DMS 273 (cell line): Measurements from ENCODE around the gene DDIT4.
A peak's percentile ranks its signal among the peaks of the same experiment; 100 is the strongest.
"Not testable (repeated sequence)": the region's sequence is repeated elsewhere in the genome, so short reads cannot be mapped to it uniquely, and the experiment has no call there.

Experiments used
- DNase-seq: peaks from one replicate; lab custom pipeline; 2025; ENCODE audit not compliant: unreplicated experiment; lab: John Stamatoyannopoulos, UW

Gene DDIT4

DNA sequence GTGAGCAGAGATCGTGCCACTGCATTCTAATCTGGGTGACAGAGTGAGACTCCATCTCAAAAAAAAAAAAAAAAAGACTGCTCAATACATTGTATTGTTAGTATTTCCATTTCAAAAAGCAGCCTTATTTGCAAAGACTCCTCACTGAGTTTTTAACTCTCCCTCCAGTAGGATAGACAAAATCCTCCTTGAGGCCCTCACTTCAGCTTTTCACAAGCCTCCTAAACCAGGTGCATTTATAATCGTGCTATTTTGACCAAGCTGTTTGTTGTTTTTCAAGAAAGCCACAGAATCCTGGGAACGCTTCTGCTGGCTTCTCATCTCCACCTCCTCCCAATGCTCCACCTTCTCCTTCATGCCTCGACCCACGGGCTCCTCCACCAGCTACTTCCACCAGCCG lies 6.3 kb upstream of the DDIT4 start:
- no peak for DNase-seq

DNA sequence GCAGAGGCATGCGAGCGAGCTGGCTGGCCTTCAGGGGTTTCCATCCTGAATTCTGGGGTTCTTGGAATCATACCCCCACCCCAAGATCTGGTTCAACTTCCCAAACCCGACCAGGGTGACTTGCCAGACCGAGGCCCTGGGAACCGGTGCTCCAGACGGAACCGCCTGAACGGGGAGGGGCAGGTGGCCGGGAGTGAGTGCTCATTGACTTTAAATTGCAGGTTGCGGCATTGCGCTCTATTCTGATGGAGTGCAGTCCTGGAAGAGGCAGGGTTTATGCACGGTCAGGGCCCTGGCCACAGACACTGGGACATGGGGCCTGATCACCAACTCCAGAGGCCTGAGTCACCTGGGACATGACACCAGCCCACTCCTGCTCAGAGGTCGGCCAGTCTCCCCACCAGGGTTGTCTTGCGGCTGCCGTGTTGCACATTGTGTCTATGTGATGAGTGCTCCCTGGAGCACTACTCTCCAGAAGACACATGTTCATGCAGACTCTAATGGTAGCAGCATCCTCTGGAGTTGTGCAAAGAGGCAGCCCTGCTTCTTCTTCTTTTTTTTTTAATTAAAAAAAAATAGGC lies 5.8 kb upstream of the DDIT4 start:
- no peak for DNase-seq

DNA sequence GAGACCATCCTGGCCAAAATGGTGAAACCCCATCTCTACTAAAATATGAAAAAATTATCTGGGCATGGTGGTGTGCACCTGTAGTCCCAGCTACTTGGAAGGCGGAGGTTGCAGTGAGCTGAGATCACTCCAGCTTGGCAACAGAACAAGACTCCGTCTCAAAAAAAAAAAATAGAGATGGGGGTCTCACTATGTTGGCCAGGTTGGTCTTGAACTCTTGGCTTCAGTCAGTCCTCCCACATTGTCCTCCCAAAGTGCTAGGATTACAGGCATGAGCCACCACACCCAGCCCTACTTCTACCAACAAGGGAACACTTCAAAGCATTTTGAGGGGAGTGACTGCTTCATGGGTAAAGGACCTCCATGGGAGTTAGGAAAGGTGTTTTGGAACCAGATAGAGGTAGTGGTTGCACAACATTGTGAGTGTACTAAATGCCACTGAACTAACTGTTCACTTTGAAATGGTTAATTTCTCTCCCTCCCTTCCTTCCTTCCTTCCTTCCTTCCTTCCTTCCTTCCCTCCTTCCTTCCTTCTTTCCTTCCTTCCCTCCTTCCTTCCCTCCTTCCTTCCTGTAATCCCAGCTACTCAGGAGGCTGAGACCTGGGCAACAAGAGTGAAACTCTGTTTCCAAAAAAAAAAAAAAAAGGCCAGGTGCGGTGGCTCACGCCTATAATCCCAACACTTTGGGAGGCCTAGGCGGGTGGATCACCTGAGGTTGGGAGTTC lies 5.1 kb upstream of the DDIT4 start:
- DNase-seq, result not testable (repeated sequence)

DNA sequence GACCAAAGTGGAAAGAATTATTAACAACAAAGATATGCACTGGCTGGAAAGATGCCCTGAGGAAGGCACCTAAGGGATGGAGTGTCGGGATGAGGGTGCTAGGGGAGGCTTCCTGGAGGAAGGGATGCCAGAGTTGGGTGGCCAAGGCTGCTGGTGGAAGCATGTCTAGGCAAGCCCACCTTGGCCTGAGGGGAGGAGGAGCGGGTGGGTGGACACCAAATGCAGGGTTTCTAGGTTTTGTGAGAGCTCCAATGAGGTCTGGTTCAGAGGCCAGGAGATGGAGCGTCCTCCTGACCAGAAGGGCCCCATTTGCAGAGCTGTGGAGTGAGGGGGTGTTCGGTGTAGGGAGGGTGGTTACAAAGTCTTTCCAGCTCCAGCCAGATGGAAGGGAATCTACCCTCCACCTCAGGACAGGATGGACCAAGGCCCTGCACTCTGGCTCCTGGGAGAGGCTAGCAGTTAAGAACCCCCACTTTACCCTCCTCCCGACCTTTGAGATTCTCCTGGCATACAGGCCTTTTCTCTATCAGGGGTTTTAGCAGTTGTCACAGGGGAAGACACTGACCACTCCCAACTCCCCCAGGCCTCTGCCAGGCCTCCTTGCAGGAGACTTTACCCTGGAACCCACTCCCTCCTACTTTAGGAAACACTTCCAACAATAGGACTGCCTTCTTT lies 3.0 kb upstream of the DDIT4 start:
- DNase-seq, result no peak

DNA sequence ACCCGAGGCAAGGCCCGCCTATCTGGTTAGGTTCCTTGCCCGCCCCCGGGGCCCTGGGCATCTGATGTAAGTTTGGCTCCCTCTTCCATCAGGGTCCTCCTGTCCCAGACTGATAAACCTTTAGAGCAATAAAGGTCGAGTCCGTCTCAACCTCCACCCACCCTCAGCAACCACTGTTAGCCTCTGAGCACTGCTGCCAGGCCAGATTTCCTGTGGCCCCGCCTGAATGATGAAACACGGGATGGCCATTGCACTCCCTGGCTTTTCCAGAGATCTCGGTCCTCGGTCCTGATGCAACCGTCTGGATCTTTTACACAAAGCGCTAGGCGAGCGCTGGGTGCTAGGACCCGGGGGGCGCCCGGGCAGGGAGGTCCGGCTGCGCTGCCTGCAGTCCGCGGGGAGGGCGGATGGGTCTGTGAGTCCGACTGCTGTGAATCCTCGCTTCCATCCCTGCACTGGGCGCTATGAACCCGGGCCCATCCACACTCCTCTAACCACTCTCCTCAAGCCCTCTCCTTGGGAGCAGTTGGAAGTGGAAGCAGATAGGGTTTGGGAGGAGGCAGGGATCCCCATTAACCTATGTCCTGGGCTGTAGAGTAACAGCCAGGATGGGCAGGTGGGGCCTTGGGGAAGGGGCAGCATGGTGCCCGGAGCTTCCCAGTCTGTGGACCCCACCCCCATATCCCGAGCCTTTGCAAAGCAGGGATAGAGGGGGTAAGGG lies 875 bp upstream of the DDIT4 start:
- DNase-seq, result peak; percentile 91

DNA sequence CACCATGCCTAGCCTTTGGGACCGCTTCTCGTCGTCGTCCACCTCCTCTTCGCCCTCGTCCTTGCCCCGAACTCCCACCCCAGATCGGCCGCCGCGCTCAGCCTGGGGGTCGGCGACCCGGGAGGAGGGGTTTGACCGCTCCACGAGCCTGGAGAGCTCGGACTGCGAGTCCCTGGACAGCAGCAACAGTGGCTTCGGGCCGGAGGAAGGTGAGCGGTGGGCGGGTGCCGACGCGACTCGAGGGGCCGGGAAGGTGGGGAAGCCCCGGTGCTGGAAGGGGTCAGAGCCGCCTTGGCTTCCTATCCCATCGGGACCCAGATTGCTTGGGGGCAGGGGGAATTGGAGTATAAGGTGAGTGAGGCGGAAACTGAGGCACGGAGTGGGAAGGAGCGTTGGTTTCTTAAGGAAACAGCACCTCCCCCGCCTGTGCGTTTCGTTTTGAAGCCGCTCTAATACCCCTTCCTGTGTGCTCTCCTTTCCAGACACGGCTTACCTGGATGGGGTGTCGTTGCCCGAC lies 547 bp downstream of the DDIT4 start:
- no peak for DNase-seq

DNA sequence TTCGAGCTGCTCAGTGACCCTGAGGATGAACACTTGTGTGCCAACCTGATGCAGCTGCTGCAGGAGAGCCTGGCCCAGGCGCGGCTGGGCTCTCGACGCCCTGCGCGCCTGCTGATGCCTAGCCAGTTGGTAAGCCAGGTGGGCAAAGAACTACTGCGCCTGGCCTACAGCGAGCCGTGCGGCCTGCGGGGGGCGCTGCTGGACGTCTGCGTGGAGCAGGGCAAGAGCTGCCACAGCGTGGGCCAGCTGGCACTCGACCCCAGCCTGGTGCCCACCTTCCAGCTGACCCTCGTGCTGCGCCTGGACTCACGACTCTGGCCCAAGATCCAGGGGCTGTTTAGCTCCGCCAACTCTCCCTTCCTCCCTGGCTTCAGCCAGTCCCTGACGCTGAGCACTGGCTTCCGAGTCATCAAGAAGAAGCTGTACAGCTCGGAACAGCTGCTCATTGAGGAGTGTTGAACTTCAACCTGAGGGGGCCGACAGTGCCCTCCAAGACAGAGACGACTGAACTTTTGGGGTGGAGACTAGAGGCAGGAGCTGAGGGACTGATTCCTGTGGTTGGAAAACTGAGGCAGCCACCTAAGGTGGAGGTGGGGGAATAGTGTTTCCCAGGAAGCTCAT lies 1.1 kb downstream of the DDIT4 start:
- peak; percentile 82 for DNase-seq

DNA sequence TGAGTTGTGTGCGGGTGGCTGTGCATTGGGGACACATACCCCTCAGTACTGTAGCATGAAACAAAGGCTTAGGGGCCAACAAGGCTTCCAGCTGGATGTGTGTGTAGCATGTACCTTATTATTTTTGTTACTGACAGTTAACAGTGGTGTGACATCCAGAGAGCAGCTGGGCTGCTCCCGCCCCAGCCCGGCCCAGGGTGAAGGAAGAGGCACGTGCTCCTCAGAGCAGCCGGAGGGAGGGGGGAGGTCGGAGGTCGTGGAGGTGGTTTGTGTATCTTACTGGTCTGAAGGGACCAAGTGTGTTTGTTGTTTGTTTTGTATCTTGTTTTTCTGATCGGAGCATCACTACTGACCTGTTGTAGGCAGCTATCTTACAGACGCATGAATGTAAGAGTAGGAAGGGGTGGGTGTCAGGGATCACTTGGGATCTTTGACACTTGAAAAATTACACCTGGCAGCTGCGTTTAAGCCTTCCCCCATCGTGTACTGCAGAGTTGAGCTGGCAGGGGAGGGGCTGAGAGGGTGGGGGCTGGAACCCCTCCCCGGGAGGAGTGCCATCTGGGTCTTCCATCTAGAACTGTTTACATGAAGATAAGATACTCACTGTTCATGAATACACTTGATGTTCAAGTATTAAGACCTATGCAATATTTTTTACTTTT lies 1.8 kb downstream of the DDIT4 start:
- DNase-seq, result peak; percentile 78

DNA sequence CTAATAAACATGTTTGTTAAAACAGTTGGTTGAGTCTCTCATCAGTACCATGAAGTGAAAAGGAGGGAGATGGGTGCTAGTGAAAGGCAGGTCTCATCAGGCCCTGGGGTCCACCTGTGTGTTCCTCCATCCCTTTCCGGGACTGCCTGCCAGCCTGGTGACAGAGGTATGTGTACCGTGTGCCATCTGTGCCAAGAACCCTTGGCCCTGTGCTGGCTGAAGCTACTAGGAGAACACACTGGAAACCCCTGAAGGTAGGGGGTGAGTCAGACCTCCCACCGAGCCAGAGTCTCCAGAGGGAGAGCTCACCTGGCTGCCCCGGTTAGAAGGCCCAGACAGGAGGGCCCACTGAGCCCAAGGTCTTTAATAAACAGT lies 2.3 kb downstream of the DDIT4 start:
- peak; percentile 63 for DNase-seq

DNA sequence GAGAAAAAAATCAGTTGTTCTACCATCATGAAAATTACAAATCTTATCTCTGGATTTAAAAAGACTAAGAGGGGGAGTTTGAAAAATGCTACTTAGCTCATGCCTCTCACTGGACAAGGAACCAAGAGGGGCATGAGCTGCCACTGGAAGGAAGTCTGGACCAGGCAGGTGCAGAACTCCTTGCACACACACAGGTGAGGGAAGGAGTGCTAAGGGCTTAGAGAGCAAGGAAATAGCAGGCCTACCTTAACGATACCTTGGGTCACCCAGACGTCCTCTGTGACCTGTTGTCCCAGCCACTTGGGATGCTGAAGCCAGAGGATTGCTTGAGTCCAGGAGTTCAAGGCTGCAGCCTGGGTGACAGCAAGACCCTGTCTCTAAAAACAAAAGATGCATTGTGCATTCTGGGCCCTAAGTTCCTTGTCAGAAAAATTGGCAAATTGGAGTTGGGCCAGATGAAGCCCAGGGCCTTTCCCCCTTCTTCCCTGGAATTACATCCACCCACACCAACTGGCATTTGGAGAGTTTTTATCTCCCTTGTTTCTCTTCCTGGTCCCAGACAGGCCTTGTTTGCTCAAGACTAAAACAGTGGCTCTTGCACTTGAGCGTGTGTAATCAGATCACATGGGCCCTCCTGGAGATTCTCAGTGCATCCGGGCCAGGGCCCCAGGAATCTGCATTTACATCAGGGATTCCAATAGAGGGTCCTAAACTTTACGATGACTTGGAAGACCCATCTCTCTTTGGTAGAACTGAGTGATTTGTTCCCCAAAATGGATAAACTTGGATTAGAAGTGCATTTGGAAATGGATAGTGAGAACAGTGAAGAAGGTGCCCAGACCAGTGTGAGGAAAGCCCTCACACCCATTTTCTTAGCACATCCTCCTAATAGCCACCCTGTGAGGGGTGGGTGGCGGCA lies 3.0 kb downstream of the DDIT4 start:
- peak; percentile 68 for DNase-seq

DNA sequence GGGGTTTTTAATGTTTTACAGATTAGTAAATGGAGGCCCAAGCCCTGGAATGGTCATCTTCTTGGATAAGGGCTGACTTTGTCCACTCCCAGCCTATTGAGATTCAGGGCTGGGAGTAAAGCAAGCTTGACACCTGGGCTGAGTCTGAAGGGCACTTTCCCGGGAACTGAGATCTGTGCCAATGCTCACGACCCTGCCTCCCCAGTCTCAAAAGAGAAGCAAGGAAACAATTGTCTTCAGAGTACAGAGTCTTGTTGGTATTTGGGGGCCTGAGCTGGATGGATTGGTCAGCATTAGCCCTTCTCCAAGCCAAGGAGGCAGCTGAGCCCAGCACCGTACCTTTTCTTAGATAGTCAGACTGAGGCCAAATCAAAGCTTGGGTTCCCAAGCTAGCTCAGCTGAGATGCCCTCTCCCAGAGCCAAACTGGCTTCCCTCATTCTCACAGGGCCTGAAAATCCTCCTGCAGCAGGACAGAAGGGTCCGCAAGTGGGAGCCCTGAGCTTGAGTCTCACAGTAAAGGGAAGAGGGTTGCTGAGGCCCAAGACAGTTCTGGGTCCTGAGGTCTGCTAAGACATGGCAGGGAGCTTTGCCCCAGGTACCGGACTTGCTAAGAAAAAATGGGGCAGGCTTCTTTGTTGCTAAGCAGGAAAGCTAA lies 3.7 kb downstream of the DDIT4 start:
- DNase-seq, result no peak

DNA sequence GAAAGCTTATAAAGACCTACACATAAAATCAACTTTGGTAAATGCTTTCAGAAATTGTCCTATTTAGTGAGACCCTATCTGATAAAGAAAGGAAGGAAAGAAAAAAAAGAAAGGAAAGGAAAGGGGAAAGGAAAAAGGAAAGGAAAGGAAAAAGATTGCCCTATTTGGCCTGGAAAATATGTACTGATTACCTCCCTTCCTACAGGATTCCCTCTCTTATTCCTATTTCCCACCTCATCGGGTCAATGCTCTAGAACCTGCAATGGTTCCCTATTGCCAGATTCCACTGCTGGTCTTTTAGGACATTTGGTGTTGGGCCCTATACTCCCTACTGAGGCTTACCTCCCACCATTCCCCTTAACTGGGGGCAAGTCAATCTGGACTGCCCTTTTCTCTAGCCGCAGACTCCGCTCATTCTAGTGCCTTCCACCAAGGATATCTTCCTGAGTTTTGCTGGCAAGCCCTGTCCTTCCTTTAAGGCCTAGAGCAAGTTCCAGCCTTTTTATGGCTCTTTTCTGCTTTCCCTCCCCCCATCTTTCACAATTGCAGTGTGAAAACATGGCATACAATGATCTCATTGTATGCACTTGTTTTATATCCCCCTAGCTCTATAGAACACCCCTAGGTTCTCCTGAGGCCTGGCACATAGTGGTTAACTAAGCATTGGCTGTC lies 4.4 kb downstream of the DDIT4 start:
- no peak for DNase-seq

DNA sequence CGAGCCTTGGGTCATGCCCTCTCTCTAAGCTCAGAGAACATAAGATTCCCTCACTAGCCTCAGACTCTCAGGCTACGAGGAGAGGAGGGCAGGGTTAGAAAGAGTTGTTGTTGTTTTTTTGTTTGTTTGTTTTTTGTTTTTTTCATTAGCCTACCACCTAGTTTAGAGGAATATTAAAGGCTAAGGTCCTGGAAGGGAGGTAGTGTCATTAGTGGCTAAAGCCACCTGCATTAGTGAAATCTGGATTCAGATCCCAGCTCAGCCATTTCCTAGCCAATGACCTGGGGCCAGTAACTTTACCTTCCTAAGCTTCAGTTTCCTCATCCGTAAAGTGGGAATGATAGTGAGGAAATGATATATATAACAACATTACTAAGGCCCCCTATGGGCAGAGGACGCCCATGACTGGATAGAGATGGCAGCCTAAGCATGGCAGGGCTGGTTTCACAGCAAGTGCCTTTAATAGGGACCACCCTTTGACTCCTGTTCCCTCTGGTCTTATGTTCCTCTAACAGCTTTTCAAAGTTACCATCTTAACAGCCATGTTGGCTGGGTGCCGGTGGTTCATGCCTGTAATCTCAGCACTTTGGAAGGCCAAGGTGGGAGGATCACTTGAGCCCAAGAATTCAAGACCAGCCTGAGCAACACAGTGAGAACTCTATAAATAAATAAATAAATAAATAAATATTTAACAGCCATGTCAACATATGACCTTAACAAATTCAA lies 5.1 kb downstream of the DDIT4 start:
- DNase-seq, result no peak

DNA sequence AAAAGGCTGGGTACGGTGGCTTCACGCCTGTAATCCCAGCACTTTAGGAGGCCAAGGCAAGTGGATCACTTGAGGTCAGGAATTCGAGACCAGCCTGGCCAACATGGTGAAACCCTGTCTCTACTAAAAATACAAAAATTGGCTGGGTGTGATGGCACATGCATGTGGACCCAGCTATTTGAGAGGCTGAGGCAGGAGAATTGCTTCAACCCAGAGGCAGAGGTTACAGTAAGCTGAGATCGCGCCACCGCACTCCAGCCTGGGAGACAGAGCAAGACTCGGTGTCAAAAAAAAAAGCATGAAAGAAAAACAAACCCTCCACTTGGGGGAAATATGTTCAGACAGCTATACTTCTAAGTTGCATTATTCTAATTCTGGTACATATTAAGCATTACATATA lies 5.9 kb downstream of the DDIT4 start:
- not testable (repeated sequence) for DNase-seq

DNA sequence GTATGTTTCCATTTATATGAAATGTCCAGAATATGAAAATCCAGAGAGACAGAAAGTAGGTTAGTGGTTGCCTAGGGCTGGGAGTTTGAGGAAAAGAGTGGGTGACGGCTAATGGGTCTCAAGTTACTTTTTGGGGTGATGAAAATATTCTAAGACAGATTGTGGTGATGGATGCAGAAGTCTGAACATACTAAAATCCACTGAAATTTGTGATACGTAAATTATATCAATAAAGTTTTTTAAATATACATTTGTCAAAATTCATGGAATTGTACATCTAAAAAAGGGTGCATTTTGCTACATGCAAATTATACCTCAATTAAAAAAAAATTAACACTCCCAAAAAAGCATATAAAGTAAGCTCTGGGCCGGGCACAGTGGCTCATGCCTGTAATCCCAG lies 9.4 kb downstream of the DDIT4 start:
- DNase-seq, result no peak

DNA sequence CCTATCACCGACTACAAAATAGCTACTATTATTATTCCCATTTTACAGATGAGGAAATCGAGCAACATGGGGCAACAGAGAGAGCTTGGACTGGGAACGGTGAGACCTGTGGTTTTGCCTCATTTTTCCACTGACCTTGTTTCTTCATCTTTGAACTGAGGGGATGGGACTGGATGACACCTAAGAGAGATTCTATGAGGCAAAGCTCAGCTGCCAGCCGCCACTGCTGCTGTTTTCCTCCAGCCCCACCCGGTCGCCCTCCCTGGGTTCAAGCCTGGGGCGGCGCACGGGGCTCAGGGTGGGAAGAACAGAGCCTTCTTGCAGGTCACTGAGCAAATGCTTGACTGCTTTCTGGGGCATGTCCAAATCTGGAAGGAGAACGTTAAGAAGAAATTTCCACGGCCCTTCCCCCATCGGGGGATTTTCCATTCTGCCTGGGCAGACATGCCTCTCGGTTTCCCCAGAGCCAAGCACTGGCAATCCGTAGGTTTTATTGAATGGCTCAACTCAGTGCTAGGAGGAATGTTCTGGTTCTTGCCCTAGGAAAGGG lies 12.3 kb downstream of the DDIT4 start:
- DNase-seq, result no peak

DNA sequence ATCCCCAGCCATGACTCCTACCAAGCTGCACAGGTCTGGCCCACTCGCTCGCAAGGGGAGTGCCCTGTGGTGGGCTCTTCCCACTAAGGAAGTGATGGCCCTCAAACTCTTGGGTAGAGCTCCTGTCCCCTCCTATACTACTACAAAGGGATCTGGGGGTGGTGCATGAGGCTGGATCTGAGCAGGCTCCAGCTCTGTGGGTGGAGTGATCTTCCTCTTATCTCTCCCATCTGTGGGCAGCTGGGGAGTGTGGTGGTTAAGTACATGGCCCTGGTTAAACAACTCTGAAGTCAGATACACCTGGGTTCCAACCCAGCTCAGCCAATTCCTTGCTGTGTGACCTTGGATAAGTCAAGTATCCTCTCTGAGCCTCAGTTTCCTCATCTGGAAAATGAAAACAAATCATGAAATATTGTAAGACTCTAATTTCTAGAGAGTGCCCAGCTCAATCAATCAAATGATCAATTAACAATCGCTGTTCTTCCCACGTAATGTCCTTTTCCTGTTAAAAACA lies 17.4 kb downstream of the DDIT4 start:
- peak; percentile 24 for DNase-seq
